Measurements from ENCODE around the gene SYNDIG1. TPM values are rescaled to one million over a fixed set of nuclear protein-coding genes. Genes with fewer than 3 reads are reported as not detected.

SYNDIG1 gene
- total and polyA plus RNA-seq, 2 of the 4 experiments (the other 2 are of a cell fraction): not detected

DNA sequence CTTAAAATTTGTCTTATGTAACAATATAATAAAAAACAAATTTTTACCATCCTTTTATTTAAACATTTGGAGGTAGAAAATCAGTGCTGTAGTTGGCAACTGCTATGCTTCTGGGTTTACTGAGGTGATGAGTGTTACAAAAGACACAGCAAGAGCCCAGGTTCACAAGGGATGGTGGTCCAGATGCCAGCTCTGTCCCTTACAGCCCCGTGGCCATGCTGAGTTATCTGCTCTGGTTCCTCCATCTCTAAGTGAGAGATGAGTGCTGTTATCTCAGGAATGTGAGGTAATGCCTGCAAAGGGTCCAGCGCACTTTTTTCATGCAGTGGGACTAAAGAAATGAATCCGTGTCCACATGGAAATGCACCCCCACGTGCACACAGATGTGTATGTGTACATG, 17.8 kb downstream of the SYNDIG1 start:
- Histone ChIP-seq H3K4me2 (ENCODE audit: low read depth, low read length) (no peak overlapping the region), H2BK5ac (ENCODE audit: low read depth, low read length, poor library complexity, severe bottlenecking) (no peak overlapping the region), H3K4ac (ENCODE audit: low read depth, low read length) (no peak overlapping the region), H3K23ac (ENCODE audit: low read depth, low read length) (no peak overlapping the region), H2AK9ac (replicated peaks; ENCODE audit: low read depth, low read length, poor library complexity) (no peak overlapping the region), H2BK120ac (ENCODE audit: low read depth, low read length) (no peak overlapping the region), H3K18ac (ENCODE audit: low read depth, low read length) (no peak overlapping the region), H2AK5ac (ENCODE audit: low read depth, low read length) (no peak overlapping the region), H3K14ac (replicated peaks; ENCODE audit: low read depth, low read length) (no peak overlapping the region), H3K27ac (ENCODE audit: insufficient read depth, low read length) (no peak overlapping the region), H3K9ac (ENCODE audit: low read depth, low read length) (no peak overlapping the region), H3K9me3 (ENCODE audit: control insufficient read depth, insufficient read depth, low read length) (no peaks in the 10 kb centered on the region), H2BK20ac (ENCODE audit: low read depth, low read length) (no peak overlapping the region), H2AFZ (replicated peaks; ENCODE audit: low read length, poor library complexity) (no peak overlapping the region), H2BK15ac (ENCODE audit: low read depth, low read length) (no peak overlapping the region), H3K4me3 (ENCODE audit: insufficient read depth, low read depth, low read length) (no peak overlapping the region), H3K79me1 (ENCODE audit: low read depth in 1 of 2, low read length in 2 of 2) (no peaks in the 10 kb centered on the region), H4K20me1 (ENCODE audit: insufficient read depth, low read length) (no peaks in the 10 kb centered on the region), H4K5ac (ENCODE audit: low read depth, low read length) (no peak overlapping the region), H3K9me1 (ENCODE audit: insufficient read depth, low read length) (0 out of 2 replicates have a peak, but pooled peaks cover 5% of the 10 kb centered on the region), H3K56ac (ENCODE audit: extremely low read depth, insufficient read depth, low read length) (no peak overlapping the region), H3K4me1 (ENCODE audit: control insufficient read depth, insufficient read depth, low read length) (no peaks in the 10 kb centered on the region), H4K8ac (ENCODE audit: low read depth in 2 of 2, low read length in 2 of 2) (no peak overlapping the region), H3K27me3 (ENCODE audit: control insufficient read depth, insufficient read depth, low read length) (no peaks in the 10 kb centered on the region), H3K36me3 (ENCODE audit: control insufficient read depth, insufficient read depth, low read length) (no peaks in the 10 kb centered on the region), H4K91ac (ENCODE audit: insufficient read depth, low read depth, low read length) (no peak overlapping the region)
- in situ Hi-C loops (cut with MboI; ENCODE audit: low sequenced_read_pairs): no loop called here
- no TSS peak for BruUV-seq (replicated peaks)
- ChIA-PET CTCF (no interaction called here), POLR2A (ENCODE audit: unreplicated experiment) (no interaction called here)
- no peak for TF ChIP-seq ELK1 (IDR thresholded peaks at IDR 0.05; ENCODE audit: borderline replicate concordance, low read depth, low read length)
- no peak for TF ChIP-seq MAFK (IDR thresholded peaks at IDR 0.05; ENCODE audit: low read depth, low read length)
- TF ChIP-seq CEBPB (IDR thresholded peaks at IDR 0.05; ENCODE audit: low read depth, low read length): no peak
- TF ChIP-seq, protein P1, sequence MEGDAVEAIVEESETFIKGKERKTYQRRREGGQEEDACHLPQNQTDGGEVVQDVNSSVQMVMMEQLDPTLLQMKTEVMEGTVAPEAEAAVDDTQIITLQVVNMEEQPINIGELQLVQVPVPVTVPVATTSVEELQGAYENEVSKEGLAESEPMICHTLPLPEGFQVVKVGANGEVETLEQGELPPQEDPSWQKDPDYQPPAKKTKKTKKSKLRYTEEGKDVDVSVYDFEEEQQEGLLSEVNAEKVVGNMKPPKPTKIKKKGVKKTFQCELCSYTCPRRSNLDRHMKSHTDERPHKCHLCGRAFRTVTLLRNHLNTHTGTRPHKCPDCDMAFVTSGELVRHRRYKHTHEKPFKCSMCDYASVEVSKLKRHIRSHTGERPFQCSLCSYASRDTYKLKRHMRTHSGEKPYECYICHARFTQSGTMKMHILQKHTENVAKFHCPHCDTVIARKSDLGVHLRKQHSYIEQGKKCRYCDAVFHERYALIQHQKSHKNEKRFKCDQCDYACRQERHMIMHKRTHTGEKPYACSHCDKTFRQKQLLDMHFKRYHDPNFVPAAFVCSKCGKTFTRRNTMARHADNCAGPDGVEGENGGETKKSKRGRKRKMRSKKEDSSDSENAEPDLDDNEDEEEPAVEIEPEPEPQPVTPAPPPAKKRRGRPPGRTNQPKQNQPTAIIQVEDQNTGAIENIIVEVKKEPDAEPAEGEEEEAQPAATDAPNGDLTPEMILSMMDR (conservative IDR thresholded peaks at IDR 0.05; ENCODE audit: low read depth, low read length): no peak
- TF ChIP-seq CHD1 (IDR thresholded peaks at IDR 0.05; ENCODE audit: low read depth, low read length): no peak
- no peak for TF ChIP-seq FOS (IDR thresholded peaks at IDR 0.05; ENCODE audit: low read depth, low read length)
- TF ChIP-seq RAD21 (IDR thresholded peaks at IDR 0.05; ENCODE audit: low read length): no peak
- TF ChIP-seq NFE2L2 (IDR thresholded peaks at IDR 0.05; ENCODE audit: low read depth, low read length): no peak
- no peak for TF ChIP-seq SMC3 (IDR thresholded peaks at IDR 0.05; ENCODE audit: low read depth, low read length)
- no peak for TF ChIP-seq RCOR1 (IDR thresholded peaks at IDR 0.05; ENCODE audit: insufficient replicate concordance, low read length)
- TF ChIP-seq, protein P2, sequence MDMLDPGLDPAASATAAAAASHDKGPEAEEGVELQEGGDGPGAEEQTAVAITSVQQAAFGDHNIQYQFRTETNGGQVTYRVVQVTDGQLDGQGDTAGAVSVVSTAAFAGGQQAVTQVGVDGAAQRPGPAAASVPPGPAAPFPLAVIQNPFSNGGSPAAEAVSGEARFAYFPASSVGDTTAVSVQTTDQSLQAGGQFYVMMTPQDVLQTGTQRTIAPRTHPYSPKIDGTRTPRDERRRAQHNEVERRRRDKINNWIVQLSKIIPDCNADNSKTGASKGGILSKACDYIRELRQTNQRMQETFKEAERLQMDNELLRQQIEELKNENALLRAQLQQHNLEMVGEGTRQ (IDR thresholded peaks at IDR 0.05; ENCODE audit: low read depth, low read length): no peak
- no peak for TF ChIP-seq MAZ (IDR thresholded peaks at IDR 0.05; ENCODE audit: borderline replicate concordance, low read depth, low read length)
- no peak for TF ChIP-seq POLR2A (IDR thresholded peaks at IDR 0.05; ENCODE audit: low read depth, low read length)
- DNase-seq (no peak), ATAC-seq (ENCODE audit: low read depth) (no peak)
- dilution Hi-C loops (cut with HindIII; ENCODE audit: low sequenced_read_pairs, unreplicated experiment): no loop called here
- 35% methylated on average over 2 of the region's 4 CpGs; no CpG with 5 or more reads in 1 of the 2 experiments for WGBS, 2 experiments (ENCODE audit: extremely low coverage in 2 of 2, insufficient read length in 1 of 2)
- intact Hi-C loops (cut with micrococcal nuclease): no loop called here

Measured in IMR-90 (cell line).